ENCODE measurements around the gene OPRD1. TPM values are rescaled to one million over a fixed set of nuclear protein-coding genes. Genes with fewer than 3 reads are reported as not detected.
"Not testable (repeated sequence)": the region's sequence is repeated elsewhere in the genome, so short reads cannot be mapped to it uniquely, and the experiment has no call there.

Gene OPRD1
- total RNA-seq, 1 experiment from 2014 or later = not detected

DNA sequence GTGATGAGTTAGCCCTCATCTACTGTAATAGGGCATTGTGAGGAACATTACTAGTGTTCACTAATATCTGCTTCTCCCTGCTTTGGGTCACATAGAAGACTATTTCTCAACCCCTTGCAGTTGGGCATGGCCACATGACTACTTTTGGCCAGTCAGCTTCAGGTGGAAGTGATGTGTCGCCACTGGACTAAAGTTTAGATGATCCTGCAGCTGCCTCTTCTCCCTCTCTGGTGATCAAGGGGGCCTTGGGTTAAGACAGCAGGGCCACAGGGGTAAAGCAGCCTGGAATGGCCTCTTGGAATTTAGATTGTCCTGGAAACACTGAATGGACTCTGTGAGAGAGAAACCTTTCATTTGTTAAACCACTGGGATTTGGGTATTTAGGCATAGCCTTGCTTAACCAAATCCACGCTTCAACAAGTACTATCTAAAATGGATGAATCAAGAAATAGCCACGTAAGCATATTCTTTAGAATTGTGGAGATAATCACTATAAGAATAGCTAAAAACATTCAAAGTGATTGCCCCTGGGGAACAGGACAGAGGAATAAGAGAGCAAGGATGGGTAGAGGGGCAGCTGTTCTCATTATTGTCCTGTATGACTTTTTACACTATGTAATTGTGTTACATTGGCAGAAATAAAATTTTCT, 41.2 kb downstream of the OPRD1 start:
- CTCF ChIA-PET = no interaction called here
- peaks cover 4% of the 10 kb centered on the region; the same call in 1 of the 2 replicates for H3K27me3 ChIP-seq (ENCODE audit: insufficient read depth, low read depth)
- H3K4me3 ChIP-seq = no peak overlapping the region
- no TSS peak for BruUV-seq (replicated peaks)
- no peaks in the 10 kb centered on the region for H3K9me2 ChIP-seq (ENCODE audit: insufficient read depth)
- H3K36me3 ChIP-seq (ENCODE audit: low read depth) = no peaks in the 10 kb centered on the region
- intact Hi-C loops (cut with micrococcal nuclease; ENCODE audit: unreplicated experiment) = no loop called here
- POLR2A ChIA-PET (ENCODE audit: unreplicated experiment) = interaction anchor here (0.5 kb wide), 1 partner anchor 264 kb away, joined by 4 read pairs; no protein-coding TSS in a partner anchor
- H3K27ac ChIP-seq = no peak overlapping the region
- H3K79me2 ChIP-seq (ENCODE audit: low read depth) = no peaks in the 10 kb centered on the region
- DNase-seq = no peak
- H3F3A ChIP-seq (ENCODE audit: insufficient read depth, low read depth) = no peaks in the 10 kb centered on the region
- TF ChIP-seq, protein P1, sequence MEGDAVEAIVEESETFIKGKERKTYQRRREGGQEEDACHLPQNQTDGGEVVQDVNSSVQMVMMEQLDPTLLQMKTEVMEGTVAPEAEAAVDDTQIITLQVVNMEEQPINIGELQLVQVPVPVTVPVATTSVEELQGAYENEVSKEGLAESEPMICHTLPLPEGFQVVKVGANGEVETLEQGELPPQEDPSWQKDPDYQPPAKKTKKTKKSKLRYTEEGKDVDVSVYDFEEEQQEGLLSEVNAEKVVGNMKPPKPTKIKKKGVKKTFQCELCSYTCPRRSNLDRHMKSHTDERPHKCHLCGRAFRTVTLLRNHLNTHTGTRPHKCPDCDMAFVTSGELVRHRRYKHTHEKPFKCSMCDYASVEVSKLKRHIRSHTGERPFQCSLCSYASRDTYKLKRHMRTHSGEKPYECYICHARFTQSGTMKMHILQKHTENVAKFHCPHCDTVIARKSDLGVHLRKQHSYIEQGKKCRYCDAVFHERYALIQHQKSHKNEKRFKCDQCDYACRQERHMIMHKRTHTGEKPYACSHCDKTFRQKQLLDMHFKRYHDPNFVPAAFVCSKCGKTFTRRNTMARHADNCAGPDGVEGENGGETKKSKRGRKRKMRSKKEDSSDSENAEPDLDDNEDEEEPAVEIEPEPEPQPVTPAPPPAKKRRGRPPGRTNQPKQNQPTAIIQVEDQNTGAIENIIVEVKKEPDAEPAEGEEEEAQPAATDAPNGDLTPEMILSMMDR (conservative IDR thresholded peaks at IDR 0.05) = no peak
- no peak for TF ChIP-seq EZH2 (IDR thresholded peaks at IDR 0.05; ENCODE audit: low read depth)
- H3K4me2 ChIP-seq = no peak overlapping the region
- no peaks in the 10 kb centered on the region for H4K20me1 ChIP-seq (ENCODE audit: insufficient read depth)
- H2AFZ ChIP-seq = no peak overlapping the region
- no peaks in the 10 kb centered on the region for H3K9me3 ChIP-seq (ENCODE audit: insufficient read depth, low read depth)
- no peaks in the 10 kb centered on the region for H3K4me1 ChIP-seq (replicated peaks; ENCODE audit: insufficient read depth)

DNA sequence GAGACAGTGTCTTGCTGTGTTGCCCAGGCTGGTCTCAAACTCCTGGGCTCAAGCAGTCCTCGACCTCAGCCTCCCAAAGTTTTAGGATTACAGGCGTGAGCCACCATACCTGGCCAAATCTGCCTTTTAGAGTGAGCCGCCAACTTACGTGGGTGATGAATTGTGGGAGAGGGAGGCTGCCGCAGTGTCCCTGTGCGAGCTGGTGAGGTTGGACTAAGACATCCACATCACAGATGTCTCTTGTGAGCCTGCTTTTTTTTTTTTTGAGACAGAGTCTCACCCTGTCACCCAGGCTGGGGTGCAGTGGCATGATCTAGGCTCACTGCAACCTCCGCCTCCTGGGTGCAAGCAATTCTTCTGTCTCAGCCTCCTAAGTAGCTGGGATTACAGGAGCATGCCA, 42.4 kb downstream of the OPRD1 start:
- CTCF ChIA-PET; H3K9me2 ChIP-seq (ENCODE audit: insufficient read depth); H4K20me1 ChIP-seq (ENCODE audit: insufficient read depth); H3K27me3 ChIP-seq (ENCODE audit: insufficient read depth, low read depth); H3F3A ChIP-seq (ENCODE audit: insufficient read depth, low read depth); H3K4me1 ChIP-seq (replicated peaks; ENCODE audit: insufficient read depth); BruUV-seq (replicated peaks); H3K27ac ChIP-seq; intact Hi-C loops (cut with micrococcal nuclease; ENCODE audit: unreplicated experiment); DNase-seq; H3K79me2 ChIP-seq (ENCODE audit: low read depth); H3K4me3 ChIP-seq; H2AFZ ChIP-seq; H3K9me3 ChIP-seq (ENCODE audit: insufficient read depth, low read depth); POLR2A ChIA-PET (ENCODE audit: unreplicated experiment); H3K4me2 ChIP-seq; H3K36me3 ChIP-seq (ENCODE audit: low read depth): not testable (repeated sequence)

DNA sequence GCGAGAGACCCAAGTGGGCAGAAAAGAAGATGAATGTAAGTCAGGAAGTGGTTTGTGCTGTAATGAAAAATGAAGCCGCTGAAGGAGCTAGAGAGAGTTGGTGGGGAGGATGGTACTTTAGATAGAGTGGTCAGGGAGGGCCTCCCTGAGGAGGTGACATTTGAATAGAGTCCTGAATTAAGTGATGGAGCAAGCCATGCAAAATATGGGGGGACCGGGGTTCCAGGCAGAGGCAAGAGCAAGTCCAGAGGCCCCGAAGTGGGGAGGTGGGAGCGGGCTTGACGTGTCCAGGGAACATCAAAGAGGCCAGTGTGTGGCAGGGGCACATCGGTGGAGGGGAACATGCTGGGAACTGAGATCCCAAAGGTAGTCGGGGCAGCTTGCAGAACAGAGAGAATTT, 43.1 kb downstream of the OPRD1 start:
- Histone ChIP-seq H3K27me3 (ENCODE audit: insufficient read depth, low read depth) (peaks cover 4% of the 10 kb centered on the region; the same call in 1 of the 2 replicates), H3K79me2 (ENCODE audit: low read depth) (no peaks in the 10 kb centered on the region), H3K9me2 (ENCODE audit: insufficient read depth) (no peaks in the 10 kb centered on the region), H4K20me1 (ENCODE audit: insufficient read depth) (no peaks in the 10 kb centered on the region), H3K27ac (no peak overlapping the region), H3K4me3 (no peak overlapping the region), H2AFZ (no peak overlapping the region), H3K9me3 (ENCODE audit: insufficient read depth, low read depth) (no peaks in the 10 kb centered on the region), H3K4me2 (no peak overlapping the region), H3K4me1 (replicated peaks; ENCODE audit: insufficient read depth) (no peaks in the 10 kb centered on the region), H3F3A (ENCODE audit: insufficient read depth, low read depth) (no peaks in the 10 kb centered on the region), H3K36me3 (ENCODE audit: low read depth) (no peaks in the 10 kb centered on the region)
- ChIA-PET POLR2A (ENCODE audit: unreplicated experiment) (no interaction called here), CTCF (no interaction called here)
- no TSS peak for BruUV-seq (replicated peaks)
- TF ChIP-seq, protein P1 (conservative IDR thresholded peaks at IDR 0.05) = no peak
- no peak for TF ChIP-seq EZH2 (IDR thresholded peaks at IDR 0.05; ENCODE audit: low read depth)
- intact Hi-C loops (cut with micrococcal nuclease; ENCODE audit: unreplicated experiment) = no loop called here
- no peak for DNase-seq

DNA sequence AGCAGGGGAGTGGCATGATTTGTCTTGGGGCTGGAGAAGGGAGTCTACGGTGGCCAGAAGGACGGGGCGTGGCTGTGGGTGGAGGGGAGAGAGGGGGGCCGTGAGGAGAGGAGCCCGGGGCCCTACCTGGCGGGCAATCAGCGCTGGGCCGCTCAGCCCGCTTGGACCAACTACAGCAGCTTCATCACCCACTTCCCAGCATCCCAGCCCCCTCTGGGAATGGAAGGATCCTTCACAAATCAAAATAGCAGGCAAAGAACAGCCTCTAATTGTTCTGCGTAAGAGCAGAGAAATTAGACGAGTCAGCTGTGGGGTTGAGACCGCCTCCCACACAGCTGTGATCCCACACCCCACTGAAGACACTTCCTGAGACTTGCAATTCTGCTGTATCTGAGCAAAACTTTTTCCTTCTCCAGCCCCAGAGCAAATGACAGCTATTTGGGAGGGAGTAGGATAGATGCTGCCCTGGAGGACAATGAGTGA, 43.5 kb downstream of the OPRD1 start:
- no peak overlapping the region for H3K4me2 ChIP-seq
- H3K4me1 ChIP-seq (replicated peaks; ENCODE audit: insufficient read depth) = no peaks in the 10 kb centered on the region
- no peak for TF ChIP-seq EZH2 (IDR thresholded peaks at IDR 0.05; ENCODE audit: low read depth)
- TF ChIP-seq, protein P1 (conservative IDR thresholded peaks at IDR 0.05) = no peak
- no peaks in the 10 kb centered on the region for H4K20me1 ChIP-seq (ENCODE audit: insufficient read depth)
- peaks cover 4% of the 10 kb centered on the region; the same call in 1 of the 2 replicates for H3K27me3 ChIP-seq (ENCODE audit: insufficient read depth, low read depth)
- H3F3A ChIP-seq (ENCODE audit: insufficient read depth, low read depth) = no peaks in the 10 kb centered on the region
- BruUV-seq (replicated peaks) = no TSS peak
- H3K4me3 ChIP-seq = no peak overlapping the region
- no peak for DNase-seq
- no peaks in the 10 kb centered on the region for H3K79me2 ChIP-seq (ENCODE audit: low read depth)
- no peak overlapping the region for H2AFZ ChIP-seq
- ChIA-PET POLR2A (ENCODE audit: unreplicated experiment) (no interaction called here), CTCF (no interaction called here)
- H3K27ac ChIP-seq = no peak overlapping the region
- H3K36me3 ChIP-seq (ENCODE audit: low read depth) = no peaks in the 10 kb centered on the region
- no peaks in the 10 kb centered on the region for H3K9me2 ChIP-seq (ENCODE audit: insufficient read depth)
- no peaks in the 10 kb centered on the region for H3K9me3 ChIP-seq (ENCODE audit: insufficient read depth, low read depth)
- intact Hi-C loops (cut with micrococcal nuclease; ENCODE audit: unreplicated experiment) = no loop called here
